H1 (cell line): ENCODE data around the gene TATDN2. TPM values are rescaled to one million over a fixed set of nuclear protein-coding genes. Genes with fewer than 3 reads are reported as not detected.

ENCODE experiments used
- CTCF ChIA-PET: fragments of 300-600 bp; sonication (Branson Sonifier 250); formaldehyde crosslinking; loops from one replicate; lab custom pipeline; 2021; ENCODE audit not compliant: partially characterized antibody; lab: Charles Lee
- POLR2A ChIA-PET: fragments of 300-600 bp; sonication (Branson Sonifier 250); formaldehyde crosslinking; loops from one replicate; lab custom pipeline; 2021; ENCODE audit warnings: inconsistent platforms; ENCODE audit not compliant: partially characterized antibody; lab: Charles Lee
- DNase-seq, 2 experiments: peaks; one replicate each; pipeline versions ENCODE4 v3.0.0 to v3.0.0-alpha.2; 2010 to 2022; ENCODE audit warnings: low spot score in 2 of 2, low read depth in 1 of 2, mixed read lengths in 1 of 2
- FAIRE-seq: peaks from 2 replicates; lab custom pipeline; 2011; peaks lifted over from hg19 to GRCh38; lab: Jason Lieb, UNC
- H2AFZ ChIP-seq: 2 replicates; pipeline ENCODE4 v1.8.1; 2012; ENCODE audit warnings: low read length, inconsistent platforms
- H2AK5ac ChIP-seq: 2 replicates; pipeline ENCODE4 v1.6.1; 2013; ENCODE audit warnings: low read depth, low read length
- H2BK120ac ChIP-seq: replicated peaks from 2 replicates; pipeline ENCODE3; 2013; ENCODE audit warnings: low read depth, low read length, inconsistent platforms
- H2BK12ac ChIP-seq: 2 replicates; pipeline ENCODE4 v1.6.1; 2013; ENCODE audit warnings: low read depth, low read length
- H2BK15ac ChIP-seq: 2 replicates; pipeline ENCODE4 v1.6.1; 2013; ENCODE audit warnings: low read length
- H2BK20ac ChIP-seq: 2 replicates; pipeline ENCODE4 v1.6.1; 2013; ENCODE audit warnings: low read length
- H2BK5ac ChIP-seq: 2 replicates; pipeline ENCODE4 v1.6.1; 2013; ENCODE audit warnings: low read depth, low read length
- H3K14ac ChIP-seq: 2 replicates; pipeline ENCODE4 v1.6.1; 2013; ENCODE audit warnings: inconsistent platforms; ENCODE audit not compliant: insufficient read length
- H3K18ac ChIP-seq: 2 replicates; pipeline ENCODE4 v1.6.1; 2013; ENCODE audit warnings: low read length; ENCODE audit errors: extremely low read depth
- H3K23ac ChIP-seq: 2 replicates; pipeline ENCODE4 v1.6.1; 2013; ENCODE audit warnings: inconsistent platforms; ENCODE audit not compliant: insufficient read length
- H3K23me2 ChIP-seq: 2 replicates; pipeline ENCODE4 v1.6.1; 2013; ENCODE audit warnings: low read depth, low read length
- H3K27ac ChIP-seq: 2 replicates; pipeline ENCODE4 v1.6.1; 2011; ENCODE audit warnings: low read depth, low read length, inconsistent platforms
- H3K27me3 ChIP-seq, 4 experiments: replicated peaks in 1 of 4; 1 replicate in 1 of 4; 2 replicates in 3 of 4; pipeline versions ENCODE4 v1.6.1 to v1.8.1; 2011 to 2013; ENCODE audit warnings: low read length in 3 of 4, mild to moderate bottlenecking in 3 of 4, inconsistent platforms in 2 of 4, mixed read lengths in 2 of 4, moderate library complexity in 1 of 4; ENCODE audit not compliant: control insufficient read depth in 3 of 4, insufficient read depth in 3 of 4; ENCODE audit errors: extremely low read depth in 1 of 4
- H3K36me3 ChIP-seq, 4 experiments: 2 replicates each; pipeline versions ENCODE4 v1.6.1 to v1.8.1; 2011 to 2013; ENCODE audit warnings: mild to moderate bottlenecking in 4 of 4, low read length in 3 of 4, moderate library complexity in 2 of 4, control low read depth in 1 of 4, inconsistent platforms in 1 of 4; ENCODE audit not compliant: insufficient read depth in 4 of 4, control insufficient read depth in 2 of 4
- H3K4ac ChIP-seq: replicated peaks from 2 replicates; pipeline ENCODE3; 2013; ENCODE audit warnings: low read length, low read depth, mixed read lengths, inconsistent platforms; ENCODE audit not compliant: insufficient read length
- H3K4me1 ChIP-seq, 4 experiments: replicated peaks in 1 of 4; 1 replicate in 1 of 4; 2 replicates in 3 of 4; pipeline versions ENCODE4 v1.6.1 to v1.8.1; 2011 to 2013; ENCODE audit warnings: low read length in 3 of 4, inconsistent platforms in 2 of 4, mixed read lengths in 1 of 4; ENCODE audit not compliant: insufficient read depth in 4 of 4, control insufficient read depth in 3 of 4
- H3K4me2 ChIP-seq, 2 experiments: 2 replicates each; pipeline versions ENCODE4 v1.6.1 to v1.8.1; 2011 to 2013; ENCODE audit warnings: low read depth in 2 of 2, low read length in 2 of 2, control low read depth in 1 of 2, inconsistent platforms in 1 of 2, mild to moderate bottlenecking in 1 of 2; ENCODE audit not compliant: insufficient read depth in 1 of 2
- H3K4me3 ChIP-seq, 4 experiments: fragments of 200-600, 300-600 bp in 1 of 4; sonication (generic), shearing (Covaris generic), sonication (Bioruptor Twin) in 1 of 4; 2 replicates each; pipeline versions ENCODE4 v1.5.1 to v1.8.1; 2011 to 2016; ENCODE audit warnings: low read length in 4 of 4, low read depth in 3 of 4, control low read depth in 2 of 4, inconsistent platforms in 2 of 4, mild to moderate bottlenecking in 2 of 4, mixed read lengths in 1 of 4, moderate library complexity in 1 of 4; ENCODE audit not compliant: insufficient read depth in 2 of 4; ENCODE audit errors: extremely low read depth in 1 of 4
- H3K56ac ChIP-seq: replicated peaks from 2 replicates; pipeline ENCODE3; 2013; ENCODE audit warnings: low read depth, mild to moderate bottlenecking, mixed read lengths, low read length, inconsistent platforms; ENCODE audit not compliant: insufficient read length
- H3K79me1 ChIP-seq: 2 replicates; pipeline ENCODE4 v1.6.1; 2013; ENCODE audit warnings: low read depth, low read length, control low read depth
- H3K79me2 ChIP-seq, 2 experiments: 2 replicates each; pipeline versions ENCODE4 v1.6.1 to v1.8.1; 2012 to 2013; ENCODE audit warnings: low read length in 2 of 2, mild to moderate bottlenecking in 2 of 2, inconsistent platforms in 1 of 2; ENCODE audit not compliant: insufficient read depth in 2 of 2, control insufficient read depth in 1 of 2
- H3K9ac ChIP-seq, 4 experiments: replicated peaks in 1 of 4; 1 replicate in 1 of 4; 2 replicates in 3 of 4; pipeline versions ENCODE4 v1.6.1 to v1.8.1; 2011 to 2013; ENCODE audit warnings: low read depth in 3 of 4, low read length in 3 of 4, control low read depth in 2 of 4, mild to moderate bottlenecking in 2 of 4, moderate library complexity in 2 of 4, inconsistent platforms in 1 of 4; ENCODE audit errors: extremely low read depth in 1 of 4
- H3K9me3 ChIP-seq, 2 experiments: 2 replicates each; pipeline versions ENCODE4 v1.6.1 to v1.8.1; 2012 to 2013; ENCODE audit warnings: mild to moderate bottlenecking in 2 of 2, moderate library complexity in 2 of 2, control low read depth in 1 of 2, inconsistent platforms in 1 of 2, low read depth in 1 of 2, low read length in 1 of 2, mixed read lengths in 1 of 2; ENCODE audit not compliant: insufficient read depth in 2 of 2
- H4K20me1 ChIP-seq, 2 experiments: replicated peaks in 1 of 2; 2 replicates each; pipeline versions ENCODE3 to v1.8.1; 2011 to 2013; ENCODE audit warnings: inconsistent platforms in 2 of 2, low read length in 2 of 2, mild to moderate bottlenecking in 1 of 2; ENCODE audit not compliant: insufficient read depth in 2 of 2, control insufficient read depth in 1 of 2
- H4K5ac ChIP-seq: 2 replicates; pipeline ENCODE4 v1.6.1; 2013; ENCODE audit warnings: low read length, low read depth, mixed read lengths, inconsistent platforms; ENCODE audit not compliant: insufficient read length
- H4K8ac ChIP-seq: 2 replicates; pipeline ENCODE4 v1.8.0; 2013; ENCODE audit warnings: mild to moderate bottlenecking, moderate library complexity, low read length, inconsistent platforms; ENCODE audit not compliant: insufficient read depth; ENCODE audit errors: extremely low read depth
- H4K91ac ChIP-seq: replicated peaks from 2 replicates; pipeline ENCODE3; 2013; ENCODE audit warnings: low read length, mixed read lengths, inconsistent platforms; ENCODE audit not compliant: insufficient read length
- CEBPB ChIP-seq: IDR thresholded peaks from 2 replicates; pipeline ENCODE4 v1.6.1; 2012; ENCODE audit warnings: low read depth, low read length
- CHD1 ChIP-seq: IDR thresholded peaks from 2 replicates; pipeline ENCODE4 v1.6.1; 2012; ENCODE audit warnings: low read depth, low read length, improper control_type of control experiment
- GTF2F1 ChIP-seq: IDR thresholded peaks from 2 replicates; pipeline ENCODE4 v1.6.1; 2012; ENCODE audit warnings: low read depth, low read length, improper control_type of control experiment, borderline replicate concordance
- KDM1A ChIP-seq: fragments of 200-600, 300-600 bp; sonication (generic); IDR thresholded peaks from 2 replicates; pipeline ENCODE4 v1.7.1; 2016; ENCODE audit warnings: mild to moderate bottlenecking, low read length, borderline replicate concordance
- KDM5A ChIP-seq: fragments of 200-600 bp; IDR thresholded peaks from 2 replicates; pipeline ENCODE4 v1.7.1; 2012; ENCODE audit warnings: mild to moderate bottlenecking, low read length, inconsistent platforms, mixed read lengths
- NRF1 ChIP-seq: IDR thresholded peaks from 2 replicates; pipeline ENCODE4 v1.6.1; 2011; ENCODE audit warnings: mild to moderate bottlenecking, low read depth, low read length, improper control_type of control experiment
- RBBP5 ChIP-seq: IDR thresholded peaks from 2 replicates; pipeline ENCODE4 v1.7.1; 2012; ENCODE audit warnings: low read depth, mild to moderate bottlenecking, inconsistent platforms, low read length, moderate library complexity, borderline replicate concordance
- RFX5 ChIP-seq: IDR thresholded peaks from 2 replicates; pipeline ENCODE4 v1.6.1; 2011; ENCODE audit warnings: low read depth, low read length, improper control_type of control experiment, borderline replicate concordance
- SP1 ChIP-seq: IDR thresholded peaks from 2 replicates; pipeline ENCODE4 v1.6.1; 2011; ENCODE audit warnings: low read depth, low read length
- WGBS, 2 experiments: shearing (Covaris generic) in 1 of 2; methylation state at CpG; one replicate each; pipeline versions ENCODE4 v1.1.6 to v1.1.7; 2013 to 2015; ENCODE audit warnings: low lambda C conversion rate in 2 of 2, mixed read lengths in 2 of 2, inconsistent platforms in 1 of 2, low coverage in 1 of 2, missing lambda C conversion rate in 1 of 2; ENCODE audit not compliant: insufficient replicate concordance in 2 of 2, insufficient coverage in 1 of 2, insufficient read length in 1 of 2; ENCODE audit errors: extremely low coverage in 1 of 2, missing lambda C conversion rate in 1 of 2; 5-methylcytosine and 5-hydroxymethylcytosine counted together
- polyA plus RNA-seq, 7 experiments: library from polyadenylated mRNA; depleted of rRNA in 3 of 7; stranded (reverse) in 5 of 7; unstranded in 2 of 7; fragments of >200 nt in 5 of 7; fragments of 200-250 nt in 2 of 7; gene quantifications; 1 replicate in 5 of 7; 2 replicates in 1 of 7; 4 replicates in 1 of 7; pipeline versions ENCODE4 v1.2.1 to v1.2.3, GENCODE V29; 2011 to 2013; ENCODE audit warnings: missing spikeins in 2 of 7, mixed read lengths in 2 of 7
- total RNA-seq: library from RNA; stranded (reverse); fragmentation: NEBNext Ultra II Directional; extraction: Animal tissue kit (Norgen Biotek cat#: 25700); gene quantifications from 2 replicates; pipeline ENCODE4 v1.2.1, GENCODE V29; 2021

TATDN2 gene
- total and polyA plus RNA-seq, 2 of the 8 experiments (the other 6 are each of a cell fraction or from before 2014, with no cell fraction given): 12.1 to 34.8 TPM

- Histone ChIP-seq H4K8ac (no peak overlapping the region), H2BK20ac (no peak overlapping the region), H4K20me1 (peaks cover 5 to 7% of the 10 kb centered on the region in 2 experiments), H3K27me3 (no peaks in the 10 kb centered on the region), H3K18ac (no peak overlapping the region), H3K79me2 (no peaks in the 10 kb centered on the region), H4K91ac (no peak overlapping the region), H3K79me1 (no peaks in the 10 kb centered on the region; the same call in 1 of the 2 replicates), H2AK5ac (no peak overlapping the region), H3K23ac (no peak overlapping the region), H3K27ac (no peak overlapping the region), H3K14ac (no peak overlapping the region), H3K4me1 (no peaks in the 10 kb centered on the region), H3K4me3 (no peak overlapping the region), H3K56ac (no peak overlapping the region), H3K23me2 (no peaks in the 10 kb centered on the region), H3K4me2 (no peak overlapping the region), H2BK12ac (no peak overlapping the region), H4K5ac (no peak overlapping the region), H2AFZ (no peak overlapping the region), H3K9ac (no peak overlapping the region), H3K9me3 (no peaks in the 10 kb centered on the region), H2BK120ac (no peak overlapping the region), H2BK5ac (no peak overlapping the region), H2BK15ac (no peak overlapping the region), H3K4ac (no peak overlapping the region), H3K36me3 (peaks cover 16 to 66% (median 51%) of the 10 kb centered on the region in 4 experiments)
- ChIA-PET CTCF (interaction anchor here (0.9 to 1.4 kb wide), 4 partner anchors 11 to 39 kb away, joined by 3 to 5 read pairs (median 3); no protein-coding TSS in a partner anchor), POLR2A (interaction anchor here (1.2 to 2.9 kb wide), 3 partner anchors 9 to 13 kb away, joined by 3 to 11 read pairs (median 6); partner anchors contain the start of gene GHRL)
- WGBS, 2 experiments: 93% methylated on average over 9 of the region's 9 CpGs; no CpG with 5 or more reads in 1 of the 2 experiments
- DNase-seq (no peak), FAIRE-seq (no peak)
- no peak for TF ChIP-seq GTF2F1
- TF ChIP-seq SP1: no peak
- no peak for TF ChIP-seq RBBP5
- TF ChIP-seq KDM1A: no peak
- no peak for TF ChIP-seq CEBPB
- TF ChIP-seq CHD1: no peak
- TF ChIP-seq RFX5: no peak
- no peak for TF ChIP-seq KDM5A
- TF ChIP-seq NRF1: no peak
Observed at GRCh38 chr3:10303105-10303504, 54.8 kb downstream of the TATDN2 start.
